Vagina (tissue), 2 donors: ENCODE measurements around the gene RMND1. TPM values are rescaled to one million over a fixed set of nuclear protein-coding genes. Genes with fewer than 3 reads are reported as not detected.

ENCODE experiments used
- DNase-seq, 2 donors: peaks; one replicate each; pipeline ENCODE4 v3.0.0-alpha.2; 2017; ENCODE audit errors: extremely low spot score in 2 of 2
- H3K27ac ChIP-seq: fragments of 200-600 bp; sonication (generic); one replicate; pipeline ENCODE4 v1.5.1; 2019
- H3K27me3 ChIP-seq: fragments of 200-600 bp; sonication (generic); one replicate; pipeline ENCODE4 v1.5.1; 2019
- H3K36me3 ChIP-seq, 2 donors: fragments of 200-600 bp; sonication (generic); one replicate each; pipeline ENCODE4 v1.5.1; 2017 to 2019
- H3K4me1 ChIP-seq: fragments of 200-600 bp; sonication (generic); one replicate; pipeline ENCODE4 v1.5.1; 2019
- H3K4me3 ChIP-seq, 2 donors: fragments of 200-600 bp; sonication (generic); 1 replicate in 1 of 2; 2 replicates in 1 of 2; pipeline ENCODE4 v1.5.1; 2016 to 2019
- H3K9me3 ChIP-seq: fragments of 200-600 bp; sonication (generic); one replicate; pipeline ENCODE4 v1.5.1; 2019
- CTCF ChIP-seq, 3 experiments: fragments of 450-650 bp in 2 of 3; fragments of 200-600 bp in 1 of 3; sonication (generic) in 1 of 3; IDR thresholded peaks; one replicate each; pipeline ENCODE4 v1.5.1; 2017 to 2019; ENCODE audit warnings: antibody characterized with exemption in 3 of 3, mild to moderate bottlenecking in 2 of 3, moderate library complexity in 2 of 3
- POLR2A ChIP-seq, 2 donors: fragments of 450-650 bp; IDR thresholded peaks; one replicate each; pipeline ENCODE4 v1.6.1; 2017; ENCODE audit warnings: antibody characterized with exemption in 2 of 2, mild to moderate bottlenecking in 2 of 2, moderate library complexity in 2 of 2
- POLR2AphosphoS5 ChIP-seq, 2 donors: sonication (generic); formaldehyde crosslinking; IDR thresholded peaks; one replicate each; pipeline ENCODE4 v1.9.0; 2017; ENCODE audit warnings: antibody characterized with exemption in 2 of 2, mild to moderate bottlenecking in 2 of 2, low read depth in 1 of 2; ENCODE audit not compliant: insufficient read depth in 1 of 2
- intact Hi-C: fragments of 100-400 bp; cut with DNase I; formaldehyde crosslinking; loops from one replicate; pipeline ENCODE4 v1.15.1; 2023
- total RNA-seq: library from RNA; depleted of rRNA; stranded (reverse); fragments of >200 nt; gene quantifications from one replicate; pipeline ENCODE4 v1.2.3, GENCODE V29; 2016

The RMND1 gene
- total RNA-seq, 1 donor from 2014 or later, result 15.7 TPM

- intact Hi-C loops, result no loop called here
- Histone ChIP-seq H3K27me3 (no peaks in the 10 kb centered on the region), H3K4me3 (peak overlapping the region; percentile 70), H3K36me3 (no peaks in the 10 kb centered on the region), H3K27ac (peak overlapping the region; percentile 92), H3K9me3 (no peaks in the 10 kb centered on the region), H3K4me1 (no peaks in the 10 kb centered on the region)
- no peak for DNase-seq
- TF ChIP-seq POLR2AphosphoS5 (IDR thresholded peaks at IDR 0.05; ENCODE audit: insufficient read depth in 1 of 2, low read depth in 1 of 2), result no peak
- no peak for TF ChIP-seq CTCF (IDR thresholded peaks at IDR 0.05)
- no peak for TF ChIP-seq POLR2A (IDR thresholded peaks at IDR 0.05)
Observed at GRCh38 chr6:151494936-151495320, 43.0 kb upstream of the RMND1 start.

- no peaks in the 10 kb centered on the region for H3K9me3 ChIP-seq
- TF ChIP-seq CTCF (IDR thresholded peaks at IDR 0.05) (no peak), POLR2AphosphoS5 (IDR thresholded peaks at IDR 0.05; ENCODE audit: insufficient read depth in 1 of 2, low read depth in 1 of 2) (peak in 1 of 2 donors; percentile 25)
- H3K27ac ChIP-seq, result peak overlapping the region; percentile 92
- peak overlapping the region; percentile 70 for H3K4me3 ChIP-seq
- H3K4me1 ChIP-seq, result no peaks in the 10 kb centered on the region
- no peaks in the 10 kb centered on the region for H3K27me3 ChIP-seq
- intact Hi-C loops, result no loop called here
- no peaks in the 10 kb centered on the region for H3K36me3 ChIP-seq
- DNase-seq, result no peak
Observed at GRCh38 chr6:151494235-151494935, 42.5 kb upstream of the RMND1 start.

GRCh38 chr6:151493804-151494234 lies 41.9 kb upstream of the RMND1 start, which contains the start of gene CCDC170:
Gene CCDC170, plus strand, starts transcription at chr6:151494017. Its CDS starts 112 bp downstream, at chr6:151494129.
- intact Hi-C loops, result no loop called here
- peak within 1 kb of the TSS; percentile 92 for H3K27ac ChIP-seq
- TF ChIP-seq POLR2A (IDR thresholded peaks at IDR 0.05) (no peak), POLR2AphosphoS5 (IDR thresholded peaks at IDR 0.05; ENCODE audit: insufficient read depth in 1 of 2, low read depth in 1 of 2) (no peak), CTCF (IDR thresholded peaks at IDR 0.05) (no peak)
- no peaks in the 10 kb centered on the region for H3K36me3 ChIP-seq
- no peaks in the 10 kb centered on the region for H3K9me3 ChIP-seq
- H3K27me3 ChIP-seq, result no peaks in the 10 kb centered on the region
- no peak for DNase-seq
- H3K4me1 ChIP-seq, result no peaks in the 10 kb centered on the region
- H3K4me3 ChIP-seq, result peak within 1 kb of the TSS; percentile 70

- intact Hi-C loops, result no loop called here
- Histone ChIP-seq H3K27me3 (no peaks in the 10 kb centered on the region), H3K4me1 (no peaks in the 10 kb centered on the region), H3K27ac (peak overlapping the region; percentile 92), H3K4me3 (peak overlapping the region; percentile 70), H3K9me3 (no peaks in the 10 kb centered on the region), H3K36me3 (no peaks in the 10 kb centered on the region)
- no peak for DNase-seq
- TF ChIP-seq CTCF (IDR thresholded peaks at IDR 0.05) (no peak), POLR2AphosphoS5 (IDR thresholded peaks at IDR 0.05; ENCODE audit: insufficient read depth in 1 of 2, low read depth in 1 of 2) (no peak), POLR2A (IDR thresholded peaks at IDR 0.05) (no peak)
Observed at GRCh38 chr6:151493161-151493803, 41.4 kb upstream of the RMND1 start.

- no peak for DNase-seq
- Histone ChIP-seq H3K9me3 (no peaks in the 10 kb centered on the region), H3K4me3 (no peak overlapping the region), H3K27ac (no peak overlapping the region), H3K36me3 (no peaks in the 10 kb centered on the region), H3K27me3 (no peaks in the 10 kb centered on the region), H3K4me1 (no peaks in the 10 kb centered on the region)
- intact Hi-C loops, result no loop called here
- TF ChIP-seq POLR2A (IDR thresholded peaks at IDR 0.05) (no peak), CTCF (IDR thresholded peaks at IDR 0.05) (no peak), POLR2AphosphoS5 (IDR thresholded peaks at IDR 0.05; ENCODE audit: insufficient read depth in 1 of 2, low read depth in 1 of 2) (no peak)
Observed at GRCh38 chr6:151490996-151491395, 39.1 kb upstream of the RMND1 start.
